Activated T-helper 1 cell treated with anti-CD3 and anti-CD28 coated beads, Interleukin-12 subunit alpha, Interleukin-12 subunit beta, Interleukin-2, Interleukin-4 antibody, amounts not matched to agents 30 ng/mL and 10 ng/mL and 1 ng/mL, durations not matched to agents 14 hours and 24 hours and 36 hours (primary cell): ENCODE results near the gene REM2. TPM values are rescaled to one million over a fixed set of nuclear protein-coding genes. Genes with fewer than 3 reads are reported as not detected.

Experiments used
- DNase-seq: peaks from one replicate; pipeline ENCODE4 v3.0.0; 2021; ENCODE audit warnings: low spot score
- H3K27ac Mint-ChIP-seq: one replicate; pipeline ENCODE4 v1.8.0; 2021; ENCODE audit warnings: mild to moderate bottlenecking, mixed read lengths
- H3K27me3 Mint-ChIP-seq: one replicate; pipeline ENCODE4 v1.8.0; 2022; ENCODE audit warnings: mild to moderate bottlenecking, moderate library complexity, mixed read lengths; ENCODE audit not compliant: insufficient read depth
- H3K36me3 Mint-ChIP-seq: one replicate; pipeline ENCODE4 v1.8.0; 2021; ENCODE audit warnings: low read depth, mixed read lengths
- H3K4me1 Mint-ChIP-seq: one replicate; pipeline ENCODE4 v1.8.0; 2021; ENCODE audit warnings: low read depth, mixed read lengths
- H3K4me3 Mint-ChIP-seq: one replicate; pipeline ENCODE4 v1.8.0; 2021; ENCODE audit warnings: mild to moderate bottlenecking, moderate library complexity, mixed read lengths
- H3K9me3 Mint-ChIP-seq: one replicate; pipeline ENCODE4 v1.8.0; 2021; ENCODE audit warnings: mixed read lengths
- intact Hi-C: fragments of 100-400 bp; cut with micrococcal nuclease; formaldehyde crosslinking; loops from one replicate; pipeline ENCODE4 v1.15.1; 2024
- total RNA-seq: library from RNA; stranded (reverse); gene quantifications from 2 replicates; pipeline ENCODE4 v1.2.3, GENCODE V29; 2022

The REM2 gene, protein sequence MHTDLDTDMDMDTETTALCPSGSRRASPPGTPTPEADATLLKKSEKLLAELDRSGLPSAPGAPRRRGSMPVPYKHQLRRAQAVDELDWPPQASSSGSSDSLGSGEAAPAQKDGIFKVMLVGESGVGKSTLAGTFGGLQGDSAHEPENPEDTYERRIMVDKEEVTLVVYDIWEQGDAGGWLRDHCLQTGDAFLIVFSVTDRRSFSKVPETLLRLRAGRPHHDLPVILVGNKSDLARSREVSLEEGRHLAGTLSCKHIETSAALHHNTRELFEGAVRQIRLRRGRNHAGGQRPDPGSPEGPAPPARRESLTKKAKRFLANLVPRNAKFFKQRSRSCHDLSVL
- total RNA-seq = 0.39 TPM in 1 of 2 replicates, not detected in the other

DNA sequence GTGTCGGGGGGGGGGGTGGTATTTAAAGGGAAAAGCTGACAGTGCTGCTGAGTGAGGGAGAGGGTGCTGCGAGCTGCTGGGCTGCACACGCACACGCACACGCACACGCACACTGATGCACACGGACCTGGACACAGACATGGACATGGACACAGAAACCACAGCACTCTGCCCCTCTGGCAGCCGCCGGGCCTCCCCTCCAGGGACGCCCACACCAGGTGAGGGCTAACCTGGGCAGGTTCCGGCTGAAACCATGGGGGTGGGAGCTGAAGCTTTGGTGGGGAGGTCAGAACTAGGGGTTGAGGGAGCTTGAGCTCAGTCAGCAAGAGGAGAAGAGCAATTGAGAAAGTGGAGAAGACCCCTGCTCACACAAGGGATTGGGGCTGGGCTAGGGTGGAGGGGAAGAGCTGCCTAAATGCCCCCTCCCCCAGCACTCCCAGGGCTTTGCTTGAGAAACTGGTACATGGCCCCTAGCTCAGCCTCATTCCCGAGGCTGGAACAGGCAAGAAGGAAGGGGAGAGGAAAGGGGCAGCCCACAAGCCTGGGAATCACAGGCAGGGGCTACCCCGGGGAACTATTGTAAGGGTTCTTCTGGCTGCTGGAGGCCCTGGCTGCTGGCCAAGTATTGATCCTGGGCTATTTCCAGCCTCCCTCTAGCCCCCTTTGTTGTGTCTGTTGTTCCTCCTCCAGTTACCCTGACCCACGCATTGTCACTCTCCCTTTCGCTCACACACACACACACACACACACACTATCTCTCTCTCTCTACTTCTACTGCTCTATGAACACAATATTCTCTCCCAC, at the start of gene REM2:
Gene REM2 (plus strand): TSS at position 50 of the 804 bp plus-strand sequence. CDS start 66 bp downstream, at position 116.
- Mint-ChIP-seq H3K9me3 (no peaks in the 10 kb centered on the region), H3K4me3 (no peak within 1 kb of the TSS), H3K27me3 (peaks cover 8% of the 10 kb centered on the region), H3K4me1 (peaks cover 22% of the 10 kb centered on the region), H3K27ac (no peak within 1 kb of the TSS), H3K36me3 (peaks cover 10% of the 10 kb centered on the region)
- intact Hi-C loops = loop anchor here (1.0 kb wide), 1 partner anchor 24 kb away; no protein-coding TSS in a partner anchor
- no peak for DNase-seq

DNA sequence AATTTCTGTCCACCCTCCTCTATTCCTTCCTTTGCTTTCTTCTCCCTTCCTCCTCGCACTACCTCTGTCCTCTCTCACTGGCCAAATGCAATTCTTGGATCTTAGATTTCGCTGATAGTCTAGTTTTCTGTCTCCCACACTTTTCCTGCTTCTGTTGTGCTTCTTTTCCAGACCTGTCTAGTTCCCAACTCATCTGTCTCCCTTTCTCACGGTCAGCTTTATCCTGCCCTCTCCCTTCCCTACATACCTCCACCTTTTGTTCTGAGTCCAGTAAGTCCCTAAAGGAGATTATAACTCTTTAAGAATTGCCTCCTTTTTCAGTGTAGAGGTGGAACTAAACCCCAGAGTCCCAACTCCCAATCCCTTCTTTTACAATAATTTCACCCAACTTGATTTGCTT, 47.5 kb upstream of the REM2 start:
- Mint-ChIP-seq H3K27ac (no peak overlapping the region), H3K36me3 (peaks cover 30% of the 10 kb centered on the region), H3K27me3 (peaks cover 13% of the 10 kb centered on the region), H3K4me3 (no peak overlapping the region), H3K4me1 (peaks cover 20% of the 10 kb centered on the region), H3K9me3 (no peaks in the 10 kb centered on the region)
- DNase-seq = no peak
- intact Hi-C loops = no loop called here

DNA sequence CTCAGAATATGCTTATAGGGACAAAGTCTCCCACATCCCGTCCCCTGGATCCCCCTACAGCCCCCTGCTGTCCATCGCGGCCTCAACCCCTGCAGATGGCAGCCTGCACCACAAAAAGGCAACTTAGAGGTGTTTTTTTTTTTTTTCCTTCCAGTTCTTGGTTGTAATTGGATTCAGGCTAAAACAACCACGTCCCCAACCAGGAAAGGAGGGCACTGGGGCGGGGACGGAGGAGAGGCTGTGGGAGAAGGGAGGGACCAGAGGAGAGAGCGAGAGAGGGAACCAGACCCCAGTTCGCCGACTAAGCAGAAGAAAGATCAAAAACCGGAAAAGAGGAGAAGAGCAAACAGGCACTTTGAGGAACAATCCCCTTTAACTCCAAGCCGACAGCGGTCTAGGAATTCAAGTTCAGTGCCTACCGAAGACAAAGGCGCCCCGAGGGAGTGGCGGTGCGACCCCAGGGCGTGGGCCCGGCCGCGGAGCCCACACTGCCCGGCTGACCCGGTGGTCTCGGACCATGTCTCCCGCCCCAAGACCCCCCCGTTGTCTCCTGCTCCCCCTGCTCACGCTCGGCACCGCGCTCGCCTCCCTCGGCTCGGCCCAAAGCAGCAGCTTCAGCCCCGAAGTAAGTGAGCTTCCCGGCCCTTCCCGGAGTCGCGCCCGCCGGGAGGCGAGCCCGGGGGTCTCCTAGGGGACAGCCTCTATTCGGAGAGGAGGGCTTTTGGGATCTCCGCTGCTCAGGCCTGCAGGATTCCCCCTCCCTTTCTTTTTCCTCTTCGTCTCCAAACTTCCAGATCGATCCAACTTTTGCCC, 46.5 kb upstream of the REM2 start, which contains the start of gene MMP14:
Gene MMP14 (plus strand): TSS at position 285 of the 813 bp plus-strand sequence. CDS start 233 bp downstream, at position 518.
- no peaks in the 10 kb centered on the region for H3K9me3 Mint-ChIP-seq
- peaks cover 13% of the 10 kb centered on the region for H3K27me3 Mint-ChIP-seq
- H3K36me3 Mint-ChIP-seq = peaks cover 23% of the 10 kb centered on the region
- intact Hi-C loops = no loop called here
- no peak within 1 kb of the TSS for H3K27ac Mint-ChIP-seq
- no peak for DNase-seq
- H3K4me3 Mint-ChIP-seq = peak within 1 kb of the TSS; percentile 72
- peaks cover 11% of the 10 kb centered on the region for H3K4me1 Mint-ChIP-seq

DNA sequence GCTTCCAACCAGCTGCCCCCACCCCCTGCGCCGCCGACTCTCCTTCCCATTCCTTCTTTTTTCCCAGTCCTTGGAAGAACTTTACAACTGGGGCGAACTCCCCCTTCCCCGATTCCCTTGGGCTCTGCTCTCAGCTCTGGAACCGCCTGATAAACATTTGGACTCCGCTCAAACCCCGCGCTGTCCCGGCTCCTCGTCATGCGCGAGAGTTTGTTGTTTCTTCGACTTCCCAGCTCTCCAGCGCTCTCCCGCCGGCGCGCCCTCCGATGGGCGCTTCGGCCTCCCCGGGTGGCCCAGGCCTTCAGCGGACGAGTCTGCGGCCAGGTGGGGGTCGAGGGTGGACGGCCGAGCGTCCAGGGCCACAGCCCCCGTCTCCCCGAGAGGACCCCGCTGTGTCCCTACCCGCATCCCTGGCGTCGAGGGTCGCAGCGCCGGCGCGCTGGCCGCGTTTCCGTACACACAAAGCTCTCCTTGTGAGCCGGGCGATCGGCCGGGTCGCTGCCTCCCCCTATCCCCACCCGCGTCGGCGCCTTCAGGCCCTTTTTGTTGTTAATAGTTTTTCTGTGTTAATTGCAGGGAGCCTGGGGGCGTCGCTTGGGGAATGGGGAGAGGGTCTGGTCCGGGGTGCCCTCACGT, 45.8 kb upstream of the REM2 start:
- Mint-ChIP-seq H3K27me3 (peaks cover 13% of the 10 kb centered on the region), H3K4me1 (peaks cover 5% of the 10 kb centered on the region), H3K27ac (no peak overlapping the region), H3K9me3 (no peaks in the 10 kb centered on the region), H3K36me3 (peaks cover 18% of the 10 kb centered on the region), H3K4me3 (peak overlapping the region; percentile 72)
- intact Hi-C loops = no loop called here
- no peak for DNase-seq

DNA sequence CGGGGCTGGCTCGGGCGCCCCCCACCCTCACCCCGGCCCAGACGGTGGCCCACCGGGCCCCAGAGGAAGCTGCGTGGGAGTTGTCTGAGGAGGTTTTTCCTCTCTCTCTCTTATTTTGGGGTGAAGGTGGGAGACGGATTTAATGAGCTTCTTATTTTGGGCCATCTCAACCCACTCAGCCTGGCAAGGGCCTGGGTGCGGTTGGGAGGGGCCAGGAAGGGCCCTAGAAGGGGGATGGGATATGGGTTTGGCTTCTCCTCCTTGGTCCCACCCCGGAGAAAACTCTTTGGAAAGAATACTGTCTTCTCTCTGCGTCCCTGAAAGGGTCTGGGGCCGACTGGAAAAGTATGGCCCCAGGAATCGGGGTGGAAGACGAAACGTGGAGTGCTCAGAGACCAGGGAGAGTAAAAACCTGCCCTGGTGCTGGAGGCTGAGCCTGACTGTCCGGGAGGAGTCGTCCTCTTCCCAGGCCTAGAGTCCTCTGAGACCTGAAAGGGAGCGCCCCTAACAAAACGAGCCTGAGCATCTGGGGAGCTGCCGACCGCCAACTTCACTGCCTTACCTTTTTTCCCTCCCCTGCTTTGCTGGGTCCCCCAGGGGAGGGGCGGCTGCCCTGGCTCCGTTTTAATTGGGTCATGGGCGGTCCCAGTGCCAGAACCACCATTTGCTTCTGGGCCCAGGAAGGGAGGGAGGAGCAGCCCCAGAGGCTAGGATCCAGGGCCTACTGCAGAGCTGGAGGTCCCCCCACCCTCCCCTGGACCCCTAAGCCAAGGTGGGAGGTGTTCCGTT, 45.1 kb upstream of the REM2 start:
- Mint-ChIP-seq H3K36me3 (peaks cover 18% of the 10 kb centered on the region), H3K27ac (no peak overlapping the region), H3K4me1 (peaks cover 5% of the 10 kb centered on the region), H3K4me3 (no peak overlapping the region), H3K27me3 (peaks cover 13% of the 10 kb centered on the region), H3K9me3 (no peaks in the 10 kb centered on the region)
- DNase-seq = no peak
- intact Hi-C loops = no loop called here

DNA sequence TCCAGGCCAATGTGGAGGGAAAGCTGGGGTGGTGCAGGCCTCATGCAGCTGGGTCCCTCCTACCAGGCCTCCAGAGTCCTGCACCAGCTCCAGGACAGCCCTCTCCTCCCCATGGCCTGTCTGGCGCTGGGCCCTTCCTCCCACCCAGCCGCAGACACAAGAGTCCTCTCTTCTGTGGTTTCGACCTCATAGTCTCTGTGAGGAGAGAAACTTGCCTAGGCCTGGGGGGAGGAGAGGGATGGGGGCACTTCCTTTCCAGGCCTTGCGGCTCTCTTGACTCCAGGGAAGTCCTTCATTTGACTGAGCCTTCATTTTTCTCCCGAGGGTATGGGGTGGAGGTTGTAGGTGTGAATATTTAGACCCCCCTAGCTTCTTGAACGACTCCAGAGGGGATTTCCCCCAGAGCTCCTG, 44.4 kb upstream of the REM2 start:
- Mint-ChIP-seq H3K4me3 (no peak overlapping the region), H3K9me3 (no peaks in the 10 kb centered on the region), H3K27me3 (peaks cover 13% of the 10 kb centered on the region), H3K4me1 (peaks cover 5% of the 10 kb centered on the region), H3K36me3 (peaks cover 16% of the 10 kb centered on the region), H3K27ac (no peak overlapping the region)
- DNase-seq = no peak
- intact Hi-C loops = no loop called here

DNA sequence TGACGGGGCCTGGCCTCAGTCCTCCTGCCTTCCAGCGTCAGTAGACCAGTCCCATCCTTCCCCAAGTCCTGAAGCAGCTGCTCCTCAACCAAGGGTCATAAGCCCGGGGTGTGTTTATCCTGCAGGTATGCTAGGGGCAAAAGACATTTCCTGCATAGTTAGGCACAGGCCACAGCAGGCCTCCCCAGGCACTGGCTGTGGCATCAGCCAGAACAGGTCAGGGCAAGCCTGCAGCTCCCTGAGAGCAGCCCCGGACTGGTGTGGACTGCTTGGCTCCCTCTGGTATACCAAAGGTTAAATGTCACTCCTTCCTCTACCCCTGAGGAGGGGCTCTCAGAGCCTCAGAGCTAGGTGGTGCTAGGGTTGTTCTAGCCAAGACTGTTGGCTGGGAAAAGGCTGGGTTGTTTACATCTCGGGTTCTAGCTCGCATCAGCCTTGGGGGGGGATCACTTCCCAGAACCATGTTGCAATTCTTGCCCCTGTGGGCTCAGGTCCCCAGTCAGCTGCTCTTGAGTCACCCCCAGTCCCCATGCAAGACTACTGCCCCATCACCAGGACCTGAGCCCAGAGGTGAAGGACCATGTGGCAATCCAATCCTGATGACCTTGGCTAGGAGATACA, 43.8 kb upstream of the REM2 start:
- no peak overlapping the region for H3K27ac Mint-ChIP-seq
- H3K9me3 Mint-ChIP-seq = no peaks in the 10 kb centered on the region
- H3K27me3 Mint-ChIP-seq = peaks cover 13% of the 10 kb centered on the region
- H3K4me3 Mint-ChIP-seq = no peak overlapping the region
- H3K4me1 Mint-ChIP-seq = peaks cover 5% of the 10 kb centered on the region
- peaks cover 16% of the 10 kb centered on the region for H3K36me3 Mint-ChIP-seq
- no peak for DNase-seq
- intact Hi-C loops = no loop called here

DNA sequence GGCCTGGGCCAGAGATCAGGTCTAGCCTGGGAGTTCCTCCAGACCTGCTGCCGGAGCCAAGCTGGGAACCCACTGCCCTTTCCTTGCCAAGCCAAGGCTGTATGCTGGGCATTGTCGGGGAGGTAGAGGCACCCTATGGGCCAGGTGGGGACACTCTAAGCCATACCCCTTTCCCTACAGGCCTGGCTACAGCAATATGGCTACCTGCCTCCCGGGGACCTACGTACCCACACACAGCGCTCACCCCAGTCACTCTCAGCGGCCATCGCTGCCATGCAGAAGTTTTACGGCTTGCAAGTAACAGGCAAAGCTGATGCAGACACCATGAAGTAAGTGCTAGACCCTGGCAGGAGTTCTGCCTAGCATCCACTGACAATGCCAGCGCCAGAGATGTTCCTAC, 41.7 kb upstream of the REM2 start:
- DNase-seq = no peak
- Mint-ChIP-seq H3K36me3 (peaks cover 4% of the 10 kb centered on the region), H3K4me3 (no peak overlapping the region), H3K9me3 (no peaks in the 10 kb centered on the region), H3K4me1 (peaks cover 5% of the 10 kb centered on the region), H3K27ac (no peak overlapping the region), H3K27me3 (peaks cover 8% of the 10 kb centered on the region)
- intact Hi-C loops = no loop called here

DNA sequence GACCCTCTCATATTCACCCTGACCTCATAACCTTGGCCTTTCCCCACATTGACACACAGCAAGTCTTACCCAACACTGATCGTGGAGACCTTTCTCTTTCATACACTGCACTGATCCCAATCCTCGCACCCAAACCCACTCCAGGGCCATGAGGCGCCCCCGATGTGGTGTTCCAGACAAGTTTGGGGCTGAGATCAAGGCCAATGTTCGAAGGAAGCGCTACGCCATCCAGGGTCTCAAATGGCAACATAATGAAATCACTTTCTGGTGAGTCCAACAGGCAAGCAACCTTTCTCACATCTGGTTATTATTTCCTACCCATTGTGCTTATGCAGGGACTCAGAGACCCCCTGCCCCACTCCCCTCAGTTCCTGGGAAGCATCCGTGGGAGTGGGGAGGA, 41.3 kb upstream of the REM2 start:
- peaks cover 3% of the 10 kb centered on the region for H3K36me3 Mint-ChIP-seq
- no peak overlapping the region for H3K4me3 Mint-ChIP-seq
- DNase-seq = no peak
- intact Hi-C loops = no loop called here
- peaks cover 6% of the 10 kb centered on the region for H3K27me3 Mint-ChIP-seq
- peaks cover 5% of the 10 kb centered on the region for H3K4me1 Mint-ChIP-seq
- no peaks in the 10 kb centered on the region for H3K9me3 Mint-ChIP-seq
- H3K27ac Mint-ChIP-seq = no peak overlapping the region

DNA sequence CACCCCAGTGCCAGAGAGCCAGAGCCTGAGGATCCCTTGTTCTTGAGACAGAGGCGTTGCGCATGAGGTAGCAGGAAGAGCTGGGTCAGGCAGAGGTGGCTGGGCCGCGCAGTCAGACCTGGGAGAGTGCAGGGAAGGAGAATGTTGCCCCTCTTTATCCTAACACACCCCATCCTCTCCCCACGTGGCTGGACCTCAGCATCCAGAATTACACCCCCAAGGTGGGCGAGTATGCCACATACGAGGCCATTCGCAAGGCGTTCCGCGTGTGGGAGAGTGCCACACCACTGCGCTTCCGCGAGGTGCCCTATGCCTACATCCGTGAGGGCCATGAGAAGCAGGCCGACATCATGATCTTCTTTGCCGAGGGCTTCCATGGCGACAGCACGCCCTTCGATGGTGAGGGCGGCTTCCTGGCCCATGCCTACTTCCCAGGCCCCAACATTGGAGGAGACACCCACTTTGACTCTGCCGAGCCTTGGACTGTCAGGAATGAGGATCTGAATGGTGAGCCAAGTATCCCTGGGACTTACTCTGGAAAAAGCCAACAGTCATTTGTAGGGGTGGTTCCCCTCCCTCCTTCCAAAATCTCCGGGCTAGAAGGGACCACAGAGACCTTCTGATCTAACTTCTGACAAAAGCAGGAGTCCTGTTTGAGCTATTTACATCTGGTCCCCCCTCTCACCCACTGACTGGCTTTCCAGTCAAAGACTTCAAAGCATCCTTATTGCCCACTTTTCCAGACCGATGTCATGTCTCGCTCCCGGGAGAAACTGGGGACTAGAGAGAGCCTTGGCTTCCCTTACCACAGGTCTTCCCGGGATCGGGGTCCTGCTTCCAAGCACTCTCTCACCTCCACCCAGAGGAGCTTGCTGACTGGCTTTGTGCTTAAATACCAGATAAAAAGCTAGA, 40.6 kb upstream of the REM2 start:
- no peak overlapping the region for H3K27ac Mint-ChIP-seq
- no peaks in the 10 kb centered on the region for H3K4me1 Mint-ChIP-seq
- intact Hi-C loops = no loop called here
- no peaks in the 10 kb centered on the region for H3K36me3 Mint-ChIP-seq
- no peaks in the 10 kb centered on the region for H3K9me3 Mint-ChIP-seq
- H3K4me3 Mint-ChIP-seq = no peak overlapping the region
- H3K27me3 Mint-ChIP-seq = peaks cover 2% of the 10 kb centered on the region
- DNase-seq = no peak
